HCT116 (cell line): ENCODE data around the gene PSMG1. TPM values are rescaled to one million over a fixed set of nuclear protein-coding genes. Genes with fewer than 3 reads are reported as not detected.

Experiments used
- ATAC-seq: fragments of 200-7000 bp; cut with Tn5 transposase; 2 replicates; pipeline ENCODE4 v1.9.1; 2020; ENCODE audit warnings: mild to moderate bottlenecking, moderate library complexity
- BruUV-seq: library from RNA; stranded (reverse); fragments of 400-500 nt; replicated peaks from 2 replicates; lab custom pipeline; 2021; lab: Mats Ljungman, UMichigan
- CTCF ChIA-PET: fragments of 300-600 bp; sonication (Branson Sonifier 250); formaldehyde crosslinking; loops from one replicate; lab custom pipeline; 2021; ENCODE audit warnings: antibody characterized with exemption; lab: Charles Lee
- POLR2A ChIA-PET: fragments of 300-600, 350-600 bp; sonication (Branson Sonifier 250); formaldehyde crosslinking; loops from one replicate; lab custom pipeline; 2021; ENCODE audit warnings: antibody characterized with exemption; lab: Charles Lee
- RAD21 ChIA-PET, 2 experiments: fragments of 300-600 bp; sonication (Branson Sonifier 250); formaldehyde crosslinking; loops; one replicate each; lab custom pipeline; 2023; ENCODE audit warnings: low total read pairs in 2 of 2; ENCODE audit not compliant: uncharacterized antibody in 2 of 2, unreplicated experiment in 2 of 2, low non-redundant PET in 1 of 2; lab: Charles Lee
- DNase-seq: peaks from one replicate; pipeline ENCODE4 v3.0.0-alpha.2; 2010; ENCODE audit warnings: low read depth, low spot score
- H2AFZ ChIP-seq: fragments of 200-600 bp; shearing (Covaris generic), sonication (generic); 2 replicates; pipeline ENCODE4 v1.6.1; 2017; ENCODE audit warnings: low read depth, mixed run types, mixed read lengths, antibody characterized with exemption, low read length; ENCODE audit not compliant: poor library complexity, severe bottlenecking
- H3K27ac ChIP-seq: 2 replicates; pipeline ENCODE4 v1.5.1; 2012; ENCODE audit warnings: low read depth, low read length
- H3K27me3 ChIP-seq: fragments of 200-600 bp; sonication (generic); 2 replicates; pipeline ENCODE4 v1.6.1; 2016; ENCODE audit warnings: mixed run types, low read length, mixed read lengths; ENCODE audit not compliant: insufficient read depth
- H3K36me3 ChIP-seq, 2 experiments: fragments of 200-500 bp in 1 of 2; fragments of 200-600 bp in 1 of 2; sonication (Bioruptor generic) in 1 of 2; sonication (generic) in 1 of 2; 2 replicates each; pipeline versions ENCODE4 v1.5.1 to v1.6.1; 2014 to 2016; ENCODE audit warnings: low read length in 2 of 2, inconsistent platforms in 1 of 2, mixed read lengths in 1 of 2, mixed run types in 1 of 2; ENCODE audit not compliant: insufficient read depth in 2 of 2, control insufficient read depth in 1 of 2
- H3K4me1 ChIP-seq, 2 experiments: fragments of 200-600 bp in 1 of 2; sonication (generic) in 1 of 2; 2 replicates each; pipeline versions ENCODE4 v1.5.1 to v1.6.1; 2012 to 2017; ENCODE audit warnings: low read length in 2 of 2, inconsistent platforms in 1 of 2, mild to moderate bottlenecking in 1 of 2, mixed read lengths in 1 of 2, mixed run types in 1 of 2, moderate library complexity in 1 of 2; ENCODE audit not compliant: insufficient read depth in 2 of 2, control insufficient read depth in 1 of 2
- H3K4me2 ChIP-seq: fragments of 200-600 bp; sonication (generic); 2 replicates; pipeline ENCODE4 v1.6.1; 2017; ENCODE audit warnings: mixed run types, low read length, mixed read lengths
- H3K4me3 ChIP-seq, 2 experiments: fragments of 200-600 bp in 1 of 2; sonication (generic) in 1 of 2; replicated peaks in 1 of 2; 2 replicates each; pipeline ENCODE4 v1.5.1; 2011 to 2016; ENCODE audit warnings: low read length in 2 of 2, control low read depth in 1 of 2, low read depth in 1 of 2, mild to moderate bottlenecking in 1 of 2, mixed read lengths in 1 of 2, mixed run types in 1 of 2
- H3K79me2 ChIP-seq: fragments of 200-600 bp; sonication (generic); 2 replicates; pipeline ENCODE4 v1.6.1; 2017; ENCODE audit warnings: mild to moderate bottlenecking, mixed run types, low read length, moderate library complexity, mixed read lengths; ENCODE audit not compliant: insufficient read depth
- H3K9ac ChIP-seq: fragments of 200-600 bp; sonication (generic); 2 replicates; pipeline ENCODE4 v1.6.1; 2016; ENCODE audit warnings: low read length, mixed read lengths
- H3K9me2 ChIP-seq: fragments of 200-600 bp; sonication (generic), shearing (Covaris generic); 2 replicates; pipeline ENCODE4 v1.6.1; 2017; ENCODE audit warnings: mixed run types, mild to moderate bottlenecking, moderate library complexity; ENCODE audit not compliant: insufficient read depth
- H3K9me3 ChIP-seq, 2 experiments: fragments of 200-500 bp in 1 of 2; fragments of 200-600 bp in 1 of 2; sonication (Bioruptor generic) in 1 of 2; sonication (generic) in 1 of 2; 2 replicates each; pipeline ENCODE4 v1.6.1; 2014 to 2017; ENCODE audit warnings: low read length in 2 of 2, mixed read lengths in 2 of 2, inconsistent platforms in 1 of 2, low read depth in 1 of 2, mild to moderate bottlenecking in 1 of 2, mixed run types in 1 of 2, moderate library complexity in 1 of 2; ENCODE audit not compliant: control insufficient read depth in 1 of 2, insufficient read depth in 1 of 2
- H4K20me1 ChIP-seq: fragments of 200-600 bp; sonication (generic), shearing (Covaris generic); 2 replicates; pipeline ENCODE4 v1.6.1; 2017; ENCODE audit warnings: mixed run types, mild to moderate bottlenecking, moderate library complexity; ENCODE audit not compliant: insufficient read depth
- EZH2phosphoT487 ChIP-seq: fragments of 200-600 bp; IDR thresholded peaks from 2 replicates; pipeline ENCODE4 v1.6.1; 2018; ENCODE audit warnings: antibody characterized with exemption, borderline replicate concordance
- POLR2AphosphoS5 ChIP-seq: IDR thresholded peaks from 2 replicates; pipeline ENCODE4 v1.6.1; 2011; ENCODE audit warnings: mild to moderate bottlenecking, low read depth, low read length, moderate library complexity
- RAD21 ChIP-seq: IDR thresholded peaks from 2 replicates; pipeline ENCODE4 v1.6.1; 2012; ENCODE audit warnings: low read depth, mild to moderate bottlenecking
- SP1 ChIP-seq: IDR thresholded peaks from 2 replicates; pipeline ENCODE4 v1.6.1; 2012; ENCODE audit warnings: low read depth
- YY1 ChIP-seq: IDR thresholded peaks from 2 replicates; pipeline ENCODE4 v1.6.1; 2011; ENCODE audit warnings: low read length, low read depth, moderate library complexity, mild to moderate bottlenecking; ENCODE audit not compliant: insufficient replicate concordance; ENCODE audit errors: extremely low read depth
- ZFX ChIP-seq: fragments of 450-650 bp; IDR thresholded peaks from 2 replicates; pipeline ENCODE4 v1.6.1; 2017
- intact Hi-C: fragments of 100-400 bp; cut with micrococcal nuclease; formaldehyde crosslinking; loops from 2 replicates; pipeline ENCODE4 v1.10.0; 2022
- total RNA-seq: library from RNA; stranded (reverse); gene quantifications from one replicate; pipeline ENCODE4 v1.2.1, GENCODE V29; 2021; ENCODE audit not compliant: unreplicated experiment
- TF ChIP-seq, protein P1 (sequence below): IDR thresholded peaks from 2 replicates; pipeline ENCODE4 v1.6.1; 2012
- TF ChIP-seq, protein P2 (sequence below), 3 experiments: fragments of 200-600 bp in 1 of 3; sonication (generic) in 1 of 3; IDR thresholded peaks in 2 of 3; conservative IDR thresholded peaks in 1 of 3; 2 replicates each; pipeline ENCODE4 v1.5.1; 2012 to 2017; ENCODE audit warnings: low read depth in 2 of 3, low read length in 2 of 3, antibody characterized with exemption in 1 of 3, borderline replicate concordance in 1 of 3, control low read depth in 1 of 3, mild to moderate bottlenecking in 1 of 3, mixed read lengths in 1 of 3, mixed run types in 1 of 3, moderate library complexity in 1 of 3; ENCODE audit not compliant: insufficient read depth in 1 of 3
- TF ChIP-seq, protein P3 (sequence below): IDR thresholded peaks from 2 replicates; pipeline ENCODE4 v1.6.1; 2012
- TF ChIP-seq, protein P4 (sequence below): IDR thresholded peaks from 2 replicates; pipeline ENCODE4 v1.6.1; 2012; ENCODE audit warnings: low read depth
- TF ChIP-seq, protein P5 (sequence below): IDR thresholded peaks from 2 replicates; pipeline ENCODE4 v1.6.1; 2011; ENCODE audit warnings: mild to moderate bottlenecking, low read length, moderate library complexity; ENCODE audit not compliant: insufficient replicate concordance; ENCODE audit errors: extremely low read depth

The PSMG1 gene
- total RNA-seq, 1 experiment from 2014 or later: 83.7 TPM

DNA sequence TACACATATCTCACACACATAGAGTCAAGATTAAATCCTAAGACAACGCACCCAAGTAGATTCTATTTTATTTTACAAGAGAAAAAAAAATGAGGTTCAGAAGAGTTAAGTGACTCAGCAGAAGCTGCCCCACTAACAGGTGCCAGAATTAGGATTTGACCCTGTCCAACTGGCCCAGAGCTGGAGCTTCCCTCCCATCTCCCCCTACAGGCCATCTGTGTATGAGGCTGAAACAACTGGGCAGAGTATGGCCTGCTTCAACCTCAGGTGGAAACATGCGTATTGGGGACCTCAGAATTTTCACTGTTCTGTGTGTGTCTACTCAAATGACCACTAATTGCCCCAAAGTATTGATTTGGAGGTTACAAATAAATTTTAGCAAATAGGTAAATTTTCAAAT lies 29.9 kb downstream of the PSMG1 start:
- POLR2A ChIA-PET: no interaction called here
- BruUV-seq: no TSS peak
- no peak for DNase-seq
- Histone ChIP-seq H3K27me3 (no peaks in the 10 kb centered on the region), H3K9ac (no peak overlapping the region), H3K4me1 (peaks cover 3 to 11% of the 10 kb centered on the region in 2 experiments; a peak in 2 of 4 replicates)
- intact Hi-C loops: no loop called here
- TF ChIP-seq, protein P1, sequence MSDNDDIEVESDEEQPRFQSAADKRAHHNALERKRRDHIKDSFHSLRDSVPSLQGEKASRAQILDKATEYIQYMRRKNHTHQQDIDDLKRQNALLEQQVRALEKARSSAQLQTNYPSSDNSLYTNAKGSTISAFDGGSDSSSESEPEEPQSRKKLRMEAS: no peak
- TF ChIP-seq, protein P2, sequence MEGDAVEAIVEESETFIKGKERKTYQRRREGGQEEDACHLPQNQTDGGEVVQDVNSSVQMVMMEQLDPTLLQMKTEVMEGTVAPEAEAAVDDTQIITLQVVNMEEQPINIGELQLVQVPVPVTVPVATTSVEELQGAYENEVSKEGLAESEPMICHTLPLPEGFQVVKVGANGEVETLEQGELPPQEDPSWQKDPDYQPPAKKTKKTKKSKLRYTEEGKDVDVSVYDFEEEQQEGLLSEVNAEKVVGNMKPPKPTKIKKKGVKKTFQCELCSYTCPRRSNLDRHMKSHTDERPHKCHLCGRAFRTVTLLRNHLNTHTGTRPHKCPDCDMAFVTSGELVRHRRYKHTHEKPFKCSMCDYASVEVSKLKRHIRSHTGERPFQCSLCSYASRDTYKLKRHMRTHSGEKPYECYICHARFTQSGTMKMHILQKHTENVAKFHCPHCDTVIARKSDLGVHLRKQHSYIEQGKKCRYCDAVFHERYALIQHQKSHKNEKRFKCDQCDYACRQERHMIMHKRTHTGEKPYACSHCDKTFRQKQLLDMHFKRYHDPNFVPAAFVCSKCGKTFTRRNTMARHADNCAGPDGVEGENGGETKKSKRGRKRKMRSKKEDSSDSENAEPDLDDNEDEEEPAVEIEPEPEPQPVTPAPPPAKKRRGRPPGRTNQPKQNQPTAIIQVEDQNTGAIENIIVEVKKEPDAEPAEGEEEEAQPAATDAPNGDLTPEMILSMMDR (IDR thresholded peaks at IDR 0.05 in 2 of 3, conservative IDR thresholded peaks at IDR 0.05 in 1 of 3; ENCODE audit: borderline replicate concordance in 1 of 3, insufficient read depth in 1 of 3, low read depth in 2 of 3, low read length in 2 of 3): peak in 2 of 3 experiments; percentile 68 to 74; a peak in 4 of 6 replicates
- TF ChIP-seq, all 23 proteins: peak for 1
- peak; percentile 93 for ATAC-seq
- H3K4me2 ChIP-seq: no peak overlapping the region
- no peaks in the 10 kb centered on the region for H3K9me2 ChIP-seq
- H3K27ac ChIP-seq: no peak overlapping the region
- no peaks in the 10 kb centered on the region for H4K20me1 ChIP-seq
- no peak overlapping the region for H3K4me3 ChIP-seq
- no peaks in the 10 kb centered on the region for H3K36me3 ChIP-seq
- no peaks in the 10 kb centered on the region for H3K9me3 ChIP-seq
- RAD21 ChIA-PET: no interaction called here
- CTCF ChIA-PET: interaction anchor here (0.8 to 1.0 kb wide), 2 partner anchors 24 to 648 kb away, joined by 3 read pairs; no protein-coding TSS in a partner anchor
- no peaks in the 10 kb centered on the region for H3K79me2 ChIP-seq
- H2AFZ ChIP-seq: no peak overlapping the region

DNA sequence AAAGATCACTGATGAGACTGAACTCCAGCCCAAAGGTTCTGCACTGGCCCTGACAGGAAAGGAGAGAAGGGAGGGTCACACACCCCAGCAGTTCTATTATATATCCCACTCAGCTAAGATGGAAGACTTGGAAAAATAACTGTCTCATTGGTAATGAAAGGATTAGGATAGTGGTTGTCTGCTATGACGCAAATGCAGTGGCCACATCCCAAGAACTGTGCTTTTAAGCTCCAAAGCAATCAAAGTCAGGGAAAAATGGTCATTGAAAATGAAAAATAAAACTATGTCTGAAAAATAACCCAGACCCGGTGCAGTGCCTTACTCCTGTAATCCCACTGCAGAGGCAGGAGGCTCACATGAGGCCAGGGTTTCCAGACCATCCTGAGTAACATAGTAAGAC lies 31.0 kb downstream of the PSMG1 start:
- no peak for ATAC-seq
- no TSS peak for BruUV-seq
- intact Hi-C loops: no loop called here
- TF ChIP-seq EZH2phosphoT487 (no peak), RAD21 (no peak), SP1 (no peak), POLR2AphosphoS5 (no peak), YY1 (no peak), ZFX (no peak)
- TF ChIP-seq, protein P3, sequence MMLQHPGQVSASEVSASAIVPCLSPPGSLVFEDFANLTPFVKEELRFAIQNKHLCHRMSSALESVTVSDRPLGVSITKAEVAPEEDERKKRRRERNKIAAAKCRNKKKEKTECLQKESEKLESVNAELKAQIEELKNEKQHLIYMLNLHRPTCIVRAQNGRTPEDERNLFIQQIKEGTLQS: no peak
- TF ChIP-seq, protein P4, sequence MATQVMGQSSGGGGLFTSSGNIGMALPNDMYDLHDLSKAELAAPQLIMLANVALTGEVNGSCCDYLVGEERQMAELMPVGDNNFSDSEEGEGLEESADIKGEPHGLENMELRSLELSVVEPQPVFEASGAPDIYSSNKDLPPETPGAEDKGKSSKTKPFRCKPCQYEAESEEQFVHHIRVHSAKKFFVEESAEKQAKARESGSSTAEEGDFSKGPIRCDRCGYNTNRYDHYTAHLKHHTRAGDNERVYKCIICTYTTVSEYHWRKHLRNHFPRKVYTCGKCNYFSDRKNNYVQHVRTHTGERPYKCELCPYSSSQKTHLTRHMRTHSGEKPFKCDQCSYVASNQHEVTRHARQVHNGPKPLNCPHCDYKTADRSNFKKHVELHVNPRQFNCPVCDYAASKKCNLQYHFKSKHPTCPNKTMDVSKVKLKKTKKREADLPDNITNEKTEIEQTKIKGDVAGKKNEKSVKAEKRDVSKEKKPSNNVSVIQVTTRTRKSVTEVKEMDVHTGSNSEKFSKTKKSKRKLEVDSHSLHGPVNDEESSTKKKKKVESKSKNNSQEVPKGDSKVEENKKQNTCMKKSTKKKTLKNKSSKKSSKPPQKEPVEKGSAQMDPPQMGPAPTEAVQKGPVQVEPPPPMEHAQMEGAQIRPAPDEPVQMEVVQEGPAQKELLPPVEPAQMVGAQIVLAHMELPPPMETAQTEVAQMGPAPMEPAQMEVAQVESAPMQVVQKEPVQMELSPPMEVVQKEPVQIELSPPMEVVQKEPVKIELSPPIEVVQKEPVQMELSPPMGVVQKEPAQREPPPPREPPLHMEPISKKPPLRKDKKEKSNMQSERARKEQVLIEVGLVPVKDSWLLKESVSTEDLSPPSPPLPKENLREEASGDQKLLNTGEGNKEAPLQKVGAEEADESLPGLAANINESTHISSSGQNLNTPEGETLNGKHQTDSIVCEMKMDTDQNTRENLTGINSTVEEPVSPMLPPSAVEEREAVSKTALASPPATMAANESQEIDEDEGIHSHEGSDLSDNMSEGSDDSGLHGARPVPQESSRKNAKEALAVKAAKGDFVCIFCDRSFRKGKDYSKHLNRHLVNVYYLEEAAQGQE: no peak
- TF ChIP-seq, protein P5, sequence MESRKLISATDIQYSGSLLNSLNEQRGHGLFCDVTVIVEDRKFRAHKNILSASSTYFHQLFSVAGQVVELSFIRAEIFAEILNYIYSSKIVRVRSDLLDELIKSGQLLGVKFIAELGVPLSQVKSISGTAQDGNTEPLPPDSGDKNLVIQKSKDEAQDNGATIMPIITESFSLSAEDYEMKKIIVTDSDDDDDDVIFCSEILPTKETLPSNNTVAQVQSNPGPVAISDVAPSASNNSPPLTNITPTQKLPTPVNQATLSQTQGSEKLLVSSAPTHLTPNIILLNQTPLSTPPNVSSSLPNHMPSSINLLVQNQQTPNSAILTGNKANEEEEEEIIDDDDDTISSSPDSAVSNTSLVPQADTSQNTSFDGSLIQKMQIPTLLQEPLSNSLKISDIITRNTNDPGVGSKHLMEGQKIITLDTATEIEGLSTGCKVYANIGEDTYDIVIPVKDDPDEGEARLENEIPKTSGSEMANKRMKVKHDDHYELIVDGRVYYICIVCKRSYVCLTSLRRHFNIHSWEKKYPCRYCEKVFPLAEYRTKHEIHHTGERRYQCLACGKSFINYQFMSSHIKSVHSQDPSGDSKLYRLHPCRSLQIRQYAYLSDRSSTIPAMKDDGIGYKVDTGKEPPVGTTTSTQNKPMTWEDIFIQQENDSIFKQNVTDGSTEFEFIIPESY: no peak

More for the DNA sequence above, 31.0 kb downstream of the PSMG1 start:
- ChIA-PET CTCF (no interaction called here), POLR2A (no interaction called here), RAD21 (no interaction called here)
- H3K27ac ChIP-seq: no peak overlapping the region
- H3K4me3 ChIP-seq: no peak overlapping the region
- peaks cover 3 to 11% of the 10 kb centered on the region in 2 experiments; a peak in 2 of 4 replicates for H3K4me1 ChIP-seq
- no peak for DNase-seq
- H3K36me3 ChIP-seq: no peaks in the 10 kb centered on the region
- no peaks in the 10 kb centered on the region for H3K79me2 ChIP-seq
- no peaks in the 10 kb centered on the region for H3K9me3 ChIP-seq
- no peak overlapping the region for H3K9ac ChIP-seq
- no peaks in the 10 kb centered on the region for H3K27me3 ChIP-seq
- no peak overlapping the region for H2AFZ ChIP-seq
- H3K4me2 ChIP-seq: no peak overlapping the region
- H3K9me2 ChIP-seq: no peaks in the 10 kb centered on the region
- H4K20me1 ChIP-seq: no peaks in the 10 kb centered on the region
